Neural progenitor cell (in vitro differentiated cells): ENCODE data around the gene ABCC8.

ENCODE experiments used
- EZH2 ChIP-seq: fragments of 200-600 bp; sonication (generic); IDR thresholded peaks from 2 replicates; pipeline ENCODE4 v1.6.1; 2017; ENCODE audit warnings: antibody characterized with exemption, mild to moderate bottlenecking, moderate library complexity
- EZH2phosphoT487 ChIP-seq: fragments of 200-600 bp; sonication (generic); IDR thresholded peaks from 2 replicates; pipeline ENCODE4 v1.6.1; 2017; ENCODE audit warnings: antibody characterized with exemption
- TF ChIP-seq, protein P1 (sequence below): fragments of 200-600 bp; sonication (generic); IDR thresholded peaks from 2 replicates; pipeline ENCODE4 v1.5.1; 2017; ENCODE audit warnings: antibody characterized with exemption, mild to moderate bottlenecking

DNA sequence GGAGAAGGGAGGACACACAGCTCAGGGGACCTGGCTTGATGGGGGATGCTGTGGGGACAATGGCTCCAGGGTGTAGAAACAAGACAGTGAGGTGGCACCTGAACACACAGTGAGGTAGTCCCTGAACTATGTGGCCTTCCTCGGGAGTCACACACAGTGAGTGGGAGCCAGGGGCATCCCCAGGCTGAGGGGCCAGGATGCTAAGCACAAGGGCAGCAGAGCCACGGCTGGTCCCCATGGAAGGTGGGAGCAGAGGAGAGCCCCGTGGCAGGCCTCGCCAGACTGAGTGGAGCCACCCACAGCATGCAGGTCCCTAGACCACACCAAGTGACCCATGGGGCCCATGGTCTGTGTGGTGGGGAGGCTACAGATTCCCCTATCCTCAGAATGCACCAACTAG is 26.0 kb upstream of the ABCC8 start:
- TF ChIP-seq, protein P1, sequence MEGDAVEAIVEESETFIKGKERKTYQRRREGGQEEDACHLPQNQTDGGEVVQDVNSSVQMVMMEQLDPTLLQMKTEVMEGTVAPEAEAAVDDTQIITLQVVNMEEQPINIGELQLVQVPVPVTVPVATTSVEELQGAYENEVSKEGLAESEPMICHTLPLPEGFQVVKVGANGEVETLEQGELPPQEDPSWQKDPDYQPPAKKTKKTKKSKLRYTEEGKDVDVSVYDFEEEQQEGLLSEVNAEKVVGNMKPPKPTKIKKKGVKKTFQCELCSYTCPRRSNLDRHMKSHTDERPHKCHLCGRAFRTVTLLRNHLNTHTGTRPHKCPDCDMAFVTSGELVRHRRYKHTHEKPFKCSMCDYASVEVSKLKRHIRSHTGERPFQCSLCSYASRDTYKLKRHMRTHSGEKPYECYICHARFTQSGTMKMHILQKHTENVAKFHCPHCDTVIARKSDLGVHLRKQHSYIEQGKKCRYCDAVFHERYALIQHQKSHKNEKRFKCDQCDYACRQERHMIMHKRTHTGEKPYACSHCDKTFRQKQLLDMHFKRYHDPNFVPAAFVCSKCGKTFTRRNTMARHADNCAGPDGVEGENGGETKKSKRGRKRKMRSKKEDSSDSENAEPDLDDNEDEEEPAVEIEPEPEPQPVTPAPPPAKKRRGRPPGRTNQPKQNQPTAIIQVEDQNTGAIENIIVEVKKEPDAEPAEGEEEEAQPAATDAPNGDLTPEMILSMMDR, result no peak
- TF ChIP-seq EZH2 (no peak), EZH2phosphoT487 (no peak)
